GM21529 (cell line): ENCODE data around the gene MIEF2.

ENCODE experiments used
- ATAC-seq: cut with Tn5 transposase; IDR thresholded peaks from one replicate; pipeline ENCODE4 v1.9.1; 2021; ENCODE audit not compliant: unreplicated experiment

The MIEF2 gene

DNA sequence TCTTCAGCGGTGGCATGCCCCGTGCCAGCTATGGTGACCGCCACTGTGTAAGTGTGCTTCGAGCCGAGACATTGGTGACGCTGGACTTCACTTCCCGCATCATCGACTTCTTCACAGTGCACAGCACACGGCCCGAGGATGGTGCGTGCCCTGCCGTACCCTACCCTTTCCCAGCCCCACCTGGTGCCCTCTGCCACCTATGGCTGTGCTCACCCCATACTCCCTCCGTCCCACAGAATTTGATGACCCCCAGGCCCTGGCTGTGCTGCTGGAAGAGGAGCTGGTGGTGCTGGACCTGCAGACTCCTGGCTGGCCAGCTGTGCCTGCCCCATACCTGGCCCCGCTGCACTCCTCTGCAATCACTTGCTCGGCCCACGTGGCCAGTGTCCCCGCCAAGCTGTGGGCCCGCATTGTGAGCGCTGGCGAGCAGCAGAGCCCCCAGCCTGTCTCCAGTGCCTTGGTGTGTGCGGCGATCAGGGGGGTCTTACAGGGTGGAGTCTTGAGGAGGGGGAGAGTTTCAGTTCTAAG, 25.5 kb upstream of the MIEF2 start:
- ATAC-seq, result no peak

DNA sequence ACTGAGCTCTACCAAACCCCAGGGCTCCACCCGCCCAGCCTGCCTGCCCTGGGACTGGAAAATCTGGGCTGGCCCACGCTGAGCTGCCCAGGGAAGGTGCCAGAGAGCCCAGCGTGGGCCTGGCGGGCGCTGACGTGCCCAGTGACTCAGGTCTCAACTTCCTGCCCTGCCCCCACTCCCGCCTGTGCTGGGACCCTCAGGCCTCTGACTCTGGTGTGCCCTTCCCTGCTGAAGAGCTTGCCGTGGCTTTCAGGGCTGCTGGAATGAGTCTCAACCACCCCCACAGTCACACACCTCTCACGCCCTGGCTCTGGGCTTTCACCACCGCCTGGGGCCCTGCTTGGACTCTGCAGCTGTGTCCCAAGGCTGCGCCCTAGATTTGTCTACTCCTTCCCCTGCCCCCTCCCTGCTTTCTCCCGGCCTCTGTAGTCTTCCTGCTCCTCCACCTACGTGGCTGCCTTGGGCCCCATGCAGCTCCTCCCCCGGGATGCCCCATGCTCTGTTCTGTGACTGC, 24.7 kb upstream of the MIEF2 start:
- no peak for ATAC-seq

DNA sequence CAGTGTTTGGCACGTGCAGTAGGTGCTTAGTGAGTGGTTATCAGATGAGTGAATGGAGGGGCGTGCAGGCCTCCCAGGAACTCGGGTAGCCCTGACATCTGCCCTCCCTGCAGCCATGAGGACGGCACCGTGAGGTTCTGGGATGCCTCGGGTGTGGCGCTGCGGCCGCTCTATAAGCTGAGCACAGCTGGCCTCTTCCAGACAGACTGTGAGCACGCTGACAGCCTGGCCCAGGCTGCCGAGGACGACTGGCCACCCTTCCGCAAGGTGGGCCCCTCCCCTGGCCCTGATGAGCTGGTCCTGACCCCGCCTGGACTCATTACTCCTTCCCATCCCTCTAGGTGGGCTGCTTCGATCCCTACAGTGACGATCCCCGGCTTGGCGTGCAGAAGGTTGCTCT, 24.0 kb upstream of the MIEF2 start:
- ATAC-seq, result no peak

GRCh38 chr17:18237461-18237860, 23.0 kb upstream of the MIEF2 start:
- ATAC-seq, result no peak

DNA sequence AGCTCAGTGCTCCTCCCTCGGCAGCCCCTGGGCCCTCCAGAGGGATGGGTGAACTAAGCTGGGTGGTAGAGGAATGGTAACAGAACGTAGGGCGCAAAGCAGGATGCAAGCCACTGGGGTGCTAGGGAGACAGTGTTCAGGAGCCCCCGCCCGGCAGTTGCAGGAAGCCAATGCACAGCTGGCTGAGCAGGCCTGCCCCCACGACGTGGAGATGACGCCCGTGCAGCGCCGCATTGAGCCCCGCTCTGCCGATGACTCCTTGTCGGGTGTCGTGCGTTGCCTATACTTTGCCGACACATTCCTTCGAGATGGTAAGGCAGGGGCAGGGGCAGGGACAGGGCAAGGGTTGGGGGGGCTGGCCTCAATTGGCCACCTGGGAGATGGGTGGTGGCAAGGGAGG, 22.2 kb upstream of the MIEF2 start:
- no peak for ATAC-seq

DNA sequence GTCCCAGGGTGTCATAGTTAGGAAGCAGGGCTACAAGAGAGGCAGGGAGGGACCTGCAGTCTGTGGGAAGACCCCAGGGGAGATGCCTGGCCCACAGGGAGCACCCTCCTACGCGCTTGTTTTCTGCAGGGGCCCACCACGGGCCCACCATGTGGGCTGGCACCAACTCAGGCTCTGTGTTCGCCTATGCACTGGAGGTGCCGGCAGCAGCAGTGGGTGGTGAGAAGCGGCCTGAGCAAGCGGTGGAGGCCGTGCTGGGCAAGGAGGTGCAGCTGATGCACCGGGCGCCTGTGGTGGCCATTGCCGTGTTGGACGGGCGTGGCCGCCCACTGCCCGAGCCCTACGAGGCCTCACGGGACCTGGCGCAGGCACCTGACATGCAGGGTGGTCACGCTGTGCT, 20.0 kb upstream of the MIEF2 start:
- no peak for ATAC-seq

DNA sequence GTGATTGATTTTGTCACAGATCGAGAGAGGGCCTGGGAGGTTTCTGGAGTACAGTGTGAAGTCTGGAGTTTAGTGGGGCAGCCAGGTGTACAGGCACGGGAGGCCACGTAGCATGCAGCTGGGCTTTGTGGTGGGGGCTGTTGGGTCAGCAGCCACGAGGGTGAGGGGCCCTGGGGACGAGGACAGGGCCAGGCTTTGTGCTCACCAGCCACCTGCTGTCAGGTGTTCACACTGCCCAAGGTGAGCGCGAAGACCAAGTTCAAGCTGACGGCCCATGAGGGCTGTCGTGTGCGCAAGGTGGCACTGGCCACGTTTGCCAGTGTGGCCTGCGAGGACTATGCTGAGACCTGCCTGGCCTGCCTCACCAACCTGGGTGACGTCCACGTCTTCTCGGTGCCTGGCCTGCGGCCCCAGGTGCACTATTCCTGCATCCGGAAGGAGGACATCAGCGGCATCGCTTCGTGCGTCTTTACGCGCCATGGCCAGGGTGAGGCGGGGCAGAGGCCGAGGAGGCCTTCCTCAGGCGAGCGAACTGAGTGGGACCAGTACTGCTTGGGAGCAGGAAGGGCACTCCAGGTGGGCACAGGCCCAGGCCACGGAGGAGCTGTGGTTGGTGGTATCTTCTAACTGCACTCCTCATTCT, 19.1 kb upstream of the MIEF2 start:
- no peak for ATAC-seq

DNA sequence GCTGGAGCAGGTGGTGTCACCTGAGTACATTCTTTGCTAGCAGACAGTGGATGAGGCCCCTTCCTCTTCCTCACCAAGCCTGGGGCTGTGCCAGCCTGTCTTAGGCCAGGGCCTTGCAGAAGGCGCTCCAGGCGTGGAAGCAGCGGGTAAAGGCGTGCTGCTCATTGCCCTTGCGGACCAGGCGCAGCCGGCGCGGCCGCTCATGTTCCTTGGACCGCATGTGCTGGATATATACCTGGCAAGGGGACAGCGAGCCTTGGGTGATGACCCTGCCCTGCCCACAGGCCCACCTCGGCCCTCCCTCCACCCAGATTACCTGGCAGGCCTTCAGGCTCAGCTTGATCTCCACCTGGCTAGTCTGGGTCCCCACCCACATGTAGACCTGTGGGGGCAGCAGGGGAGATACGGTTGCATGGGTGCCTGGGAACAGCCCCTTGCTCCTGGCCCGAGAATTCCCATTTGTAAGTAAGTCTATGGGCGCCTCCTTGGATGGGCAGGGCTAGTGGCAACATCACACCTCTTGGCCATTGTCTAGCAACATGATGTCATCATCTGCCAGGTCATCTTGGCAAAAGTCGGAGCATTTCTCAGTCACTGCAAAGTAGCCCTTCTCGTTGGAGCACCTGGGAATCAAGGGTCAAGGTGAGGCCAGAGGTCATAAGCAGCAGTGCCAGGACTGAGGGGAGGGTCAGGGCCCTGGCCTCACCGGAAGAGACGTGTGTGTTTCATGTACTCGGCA, 15.3 kb upstream of the MIEF2 start:
- ATAC-seq, result no peak

DNA sequence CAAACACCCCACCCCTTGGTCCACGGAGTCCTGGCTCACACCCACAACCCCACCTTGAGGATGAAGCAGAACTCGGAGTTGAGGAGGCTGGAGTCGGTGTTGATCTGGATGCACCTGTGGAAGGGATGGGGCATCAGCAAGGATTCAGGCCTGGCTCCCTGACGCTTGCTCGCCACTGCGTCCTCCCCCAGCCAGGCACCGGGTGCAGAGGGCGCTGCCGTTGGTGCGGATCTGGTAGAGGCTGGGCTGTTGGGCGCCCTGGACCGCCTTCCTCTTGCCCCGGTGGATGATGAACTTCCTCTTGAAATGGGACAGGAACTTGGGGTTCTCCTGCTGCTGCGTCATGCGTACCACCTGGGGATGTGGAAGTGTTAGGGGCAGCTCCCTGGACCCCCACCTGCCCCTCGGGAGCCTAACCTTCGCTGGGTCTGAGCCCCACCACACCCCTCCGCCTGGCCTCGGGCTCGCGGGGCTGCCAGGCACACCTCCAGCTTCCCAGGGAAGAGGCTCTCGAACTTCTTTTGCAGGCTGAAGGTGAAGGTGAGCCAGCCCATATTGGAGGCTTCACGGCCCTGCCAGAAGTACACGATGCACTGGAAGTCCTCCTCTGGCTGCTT, 14.2 kb upstream of the MIEF2 start:
- ATAC-seq, result no peak

DNA sequence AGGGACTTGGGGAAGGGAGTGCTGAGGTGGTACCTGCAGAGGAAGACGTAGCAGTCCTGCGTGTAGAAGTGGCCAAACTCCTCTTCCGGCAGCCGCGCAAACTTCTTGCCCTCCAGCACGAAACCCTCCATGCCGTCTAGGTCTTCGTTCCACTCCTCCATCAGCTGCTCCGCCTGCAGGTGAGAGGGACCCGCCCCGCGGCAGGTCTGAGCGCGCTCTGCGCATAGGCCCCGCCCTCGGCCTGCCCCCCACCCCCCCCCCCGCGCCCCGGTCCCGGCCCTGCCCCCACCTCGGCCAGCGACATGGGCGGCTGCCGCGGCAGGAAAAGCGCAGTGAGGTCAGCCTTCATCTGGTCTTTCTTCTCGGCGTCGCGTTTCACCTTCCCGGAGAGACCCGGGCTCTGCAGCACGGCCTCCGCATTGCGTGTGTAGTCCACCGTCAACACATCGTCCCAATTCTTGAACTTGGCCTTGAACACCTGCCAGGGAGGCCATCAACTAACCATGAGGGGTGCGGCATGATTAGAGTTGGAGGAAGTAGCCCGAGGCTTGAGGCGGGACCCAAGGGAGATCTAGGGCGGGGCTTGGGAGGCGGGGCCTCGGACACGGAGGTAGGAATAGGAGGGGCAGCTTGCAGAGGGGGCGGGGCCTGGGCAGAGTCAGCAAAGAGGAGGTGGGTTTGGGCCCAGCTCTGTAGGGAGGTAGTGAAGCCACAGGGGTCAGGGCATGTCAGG, 13.4 kb upstream of the MIEF2 start:
- ATAC-seq, result no peak

DNA sequence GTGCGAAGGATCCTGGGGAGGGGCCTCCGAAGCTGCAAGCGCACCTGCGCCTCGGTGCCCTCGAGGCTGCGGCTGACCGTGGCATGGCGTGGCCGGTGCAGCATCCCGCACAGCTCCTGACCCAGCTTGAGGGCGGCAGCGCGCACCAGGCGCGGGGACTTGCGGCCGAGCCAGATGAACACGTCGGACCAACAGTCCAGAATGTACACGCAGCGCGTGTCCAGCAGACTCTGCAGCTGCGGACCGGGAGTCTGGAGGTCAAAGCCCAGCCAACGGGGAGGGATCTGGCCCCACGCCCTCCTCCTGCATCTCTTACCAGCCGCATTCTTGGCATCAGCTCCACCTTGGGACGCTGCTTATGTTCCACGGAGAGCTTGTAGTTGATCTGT, 12.9 kb upstream of the MIEF2 start:
- ATAC-seq, result no peak

DNA sequence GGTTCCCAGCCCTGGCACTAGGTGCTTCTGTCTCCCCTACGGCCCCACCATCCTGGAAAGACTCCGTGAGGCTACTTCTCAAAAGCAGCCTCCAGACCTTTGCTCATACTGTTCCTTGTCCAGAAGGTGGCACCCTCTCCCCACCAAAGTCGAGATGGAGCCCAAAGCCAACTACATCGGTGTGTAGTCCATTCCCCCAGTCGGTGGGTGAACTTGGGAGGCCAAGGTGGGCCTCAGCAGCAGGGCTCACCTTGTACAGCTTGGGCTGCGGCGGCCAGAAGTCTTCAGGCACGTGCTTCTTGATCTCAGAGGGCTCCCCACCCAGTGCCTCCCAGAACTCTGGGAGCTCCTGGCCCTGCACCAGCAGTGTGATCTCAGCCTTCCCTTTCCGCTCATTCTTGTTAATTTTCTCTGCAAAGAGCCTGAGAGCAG, 12.1 kb upstream of the MIEF2 start:
- no peak for ATAC-seq

GRCh38 chr17:18248811-18249210, 11.7 kb upstream of the MIEF2 start:
- no peak for ATAC-seq

DNA sequence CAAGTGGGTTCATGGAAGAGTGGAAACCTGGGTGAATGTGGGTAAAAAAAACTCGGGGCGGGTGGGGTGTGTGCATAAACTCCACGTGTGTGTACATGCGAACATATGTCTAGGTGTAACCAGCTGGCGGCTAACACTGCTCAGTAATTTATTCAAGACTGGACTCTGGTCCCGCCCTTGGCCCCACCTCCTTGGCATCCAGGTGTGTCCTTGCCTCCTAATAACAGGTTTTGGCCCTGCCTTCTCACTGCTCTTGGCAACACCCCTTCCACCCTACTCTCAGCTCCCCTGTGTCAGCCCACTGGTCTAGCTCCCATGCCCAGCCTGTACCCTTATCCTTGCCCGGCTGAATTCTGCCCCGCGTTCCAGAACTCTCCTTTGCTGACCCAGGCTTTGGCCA, 10.2 kb upstream of the MIEF2 start:
- no peak for ATAC-seq

DNA sequence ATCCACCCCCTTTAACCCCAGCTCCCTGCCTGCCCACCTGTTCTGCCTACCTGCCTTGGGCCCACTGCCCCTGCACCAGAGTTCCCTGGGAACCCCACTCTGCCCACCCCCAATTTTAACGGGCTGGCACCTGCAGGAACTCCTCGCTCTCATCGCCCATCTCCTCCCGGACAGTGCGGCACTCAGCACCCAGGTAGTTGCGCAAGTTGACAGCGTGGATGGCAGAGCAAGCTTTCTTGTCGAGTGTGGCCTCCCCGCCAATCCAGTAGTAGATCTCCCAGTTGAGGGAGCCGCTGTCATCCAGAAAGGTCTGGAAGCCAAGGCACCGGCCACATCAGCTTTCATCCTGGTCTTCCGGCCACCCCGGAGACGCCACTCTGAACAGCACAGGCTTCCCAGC, 9.8 kb upstream of the MIEF2 start:
- no peak for ATAC-seq

DNA sequence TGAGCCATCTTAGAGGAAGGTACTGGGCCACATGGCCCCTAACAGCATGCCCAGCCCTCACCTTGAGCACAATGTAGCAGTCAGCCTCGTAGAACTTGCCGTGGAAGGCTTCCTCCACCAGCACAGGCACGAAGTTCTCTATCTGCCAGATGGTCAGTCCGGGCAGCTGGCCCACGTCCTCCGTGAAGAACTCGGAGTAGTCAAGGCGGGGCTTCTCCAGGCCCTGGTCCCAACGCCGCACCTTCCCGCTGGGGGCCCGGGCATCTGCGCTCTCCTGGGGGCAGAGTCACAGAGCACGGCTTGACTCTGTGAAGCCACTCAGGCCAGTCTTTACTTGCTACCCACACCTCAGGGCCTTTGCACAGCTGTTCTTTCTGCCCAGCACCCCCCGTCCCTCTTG, 9.3 kb upstream of the MIEF2 start:
- ATAC-seq, result no peak

- ATAC-seq, result no peak
Measured at GRCh38 chr17:18252160-18252559, 8.3 kb upstream of the MIEF2 start.

DNA sequence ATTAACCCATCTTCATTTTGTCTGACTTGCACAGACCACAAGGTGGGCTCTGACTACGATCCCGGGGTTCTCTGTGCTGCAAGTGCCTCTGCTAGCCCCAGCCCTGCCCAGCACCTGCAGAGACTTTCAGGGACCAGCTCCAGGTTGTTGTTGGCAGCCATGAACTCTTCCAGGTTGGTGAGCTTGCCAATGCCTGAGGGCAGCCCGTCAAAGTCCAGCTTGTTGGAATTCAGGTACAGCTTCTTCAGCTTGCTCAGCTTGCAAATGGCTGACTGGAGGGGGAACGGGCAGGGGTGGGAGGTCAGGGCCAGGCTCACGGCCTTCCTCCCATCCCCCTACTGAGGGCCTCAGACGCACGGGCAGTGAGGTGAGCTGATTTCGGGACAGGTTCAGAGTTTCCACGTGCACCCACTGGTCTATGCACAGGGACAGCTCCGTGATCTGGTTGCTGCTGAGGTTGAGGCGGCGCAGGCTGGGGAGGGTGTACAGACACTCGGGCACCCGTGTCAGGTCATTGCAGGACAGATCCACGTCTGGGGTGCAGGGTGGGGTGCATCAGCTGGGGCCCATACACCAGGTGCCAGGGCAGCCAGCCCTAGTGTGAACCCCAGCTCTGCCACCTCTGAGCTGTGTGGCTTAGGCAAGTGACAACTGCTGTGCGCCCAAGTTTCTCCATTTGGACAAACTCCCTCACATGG, 7.1 kb upstream of the MIEF2 start:
- no peak for ATAC-seq

DNA sequence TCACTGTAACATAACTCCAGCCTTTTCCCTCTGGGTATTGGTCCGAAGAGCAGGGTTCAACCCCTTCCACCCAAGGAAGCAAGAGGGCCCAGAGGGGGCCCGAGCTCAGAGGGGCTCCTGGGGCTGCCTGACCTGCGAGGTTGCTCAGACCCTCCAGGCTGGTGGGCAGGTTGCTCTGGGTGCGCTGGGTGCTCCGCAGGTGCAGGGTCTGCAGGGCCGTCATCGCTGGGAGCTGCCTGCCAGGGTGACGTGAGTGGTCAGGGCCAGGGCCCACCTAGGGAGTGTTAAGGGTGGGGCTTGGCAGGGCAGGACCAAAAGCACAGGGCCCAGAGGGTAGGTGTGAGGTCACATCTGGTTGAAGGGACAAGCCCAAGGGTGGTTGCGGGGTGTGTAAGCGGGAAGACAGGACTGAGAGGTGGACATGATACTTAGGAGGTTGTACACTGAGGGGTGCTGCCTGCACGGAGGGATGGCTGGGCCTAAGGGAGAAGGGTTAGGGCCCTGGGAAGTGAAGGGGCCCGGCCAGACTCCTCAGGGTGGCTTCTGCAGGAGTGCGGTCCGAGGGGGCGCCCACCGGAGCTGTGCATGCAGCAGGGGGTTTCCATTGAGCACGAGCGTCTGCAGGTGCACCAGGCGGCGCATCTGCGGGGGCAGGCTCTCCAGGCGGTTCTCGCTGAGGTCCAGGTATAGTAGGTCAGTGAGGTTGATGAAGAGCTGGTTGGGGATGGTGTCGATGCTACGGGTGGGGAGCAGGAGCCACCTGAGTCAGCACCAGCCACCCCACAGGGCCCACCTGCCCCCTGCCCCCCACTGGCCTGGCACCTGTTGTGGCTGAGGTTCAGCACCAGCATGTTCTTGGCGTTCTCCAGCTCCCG, 6.3 kb upstream of the MIEF2 start:
- no peak for ATAC-seq
